Naive thymus-derived CD8-positive, alpha-beta T cell (primary cell): ENCODE measurements around the gene PCSK1N. TPM values are rescaled to one million over a fixed set of nuclear protein-coding genes. Genes with fewer than 3 reads are reported as not detected.
"Not testable (repeated sequence)": the region's sequence is repeated elsewhere in the genome, so short reads cannot be mapped to it uniquely, and the experiment has no call there.

ENCODE experiments used
- ATAC-seq, 2 donors: fragments of 150-1000 bp; cut with Tn5 transposase in 1 of 2; sonication (Bioruptor Pico), chemical (Tn5 transposase) in 1 of 2; 1 replicate in 1 of 2; 2 replicates in 1 of 2; pipeline ENCODE4 v1.10.0; 2021; ENCODE audit warnings: mild to moderate bottlenecking in 2 of 2, moderate library complexity in 2 of 2
- POLR2A ChIA-PET: fragments of 350-600 bp; sonication (Branson Sonifier 250); formaldehyde crosslinking; loops from one replicate; lab custom pipeline; 2021; ENCODE audit warnings: antibody characterized with exemption; lab: Charles Lee
- DNase-seq, 10 donors: peaks; one replicate each; pipeline versions ENCODE4 v3.0.0 to v3.0.0-alpha.2; 2020 to 2022
- H3K27ac Mint-ChIP-seq, 10 donors: one replicate each; pipeline ENCODE4 v1.8.0; 2020 to 2022; ENCODE audit warnings: mild to moderate bottlenecking in 10 of 10, mixed read lengths in 10 of 10, moderate library complexity in 4 of 10, inconsistent platforms in 1 of 10
- H3K27me3 Mint-ChIP-seq, 5 donors: one replicate each; pipeline ENCODE4 v1.8.0; 2021 to 2022; ENCODE audit warnings: mixed read lengths in 5 of 5
- H3K36me3 Mint-ChIP-seq, 3 donors: one replicate each; pipeline ENCODE4 v1.8.0; 2020 to 2022; ENCODE audit warnings: mixed read lengths in 3 of 3, mild to moderate bottlenecking in 2 of 3, inconsistent platforms in 1 of 3
- H3K4me1 Mint-ChIP-seq, 4 donors: one replicate each; pipeline ENCODE4 v1.8.0; 2021 to 2022; ENCODE audit warnings: mixed read lengths in 4 of 4
- H3K4me3 Mint-ChIP-seq, 10 donors: one replicate each; pipeline ENCODE4 v1.8.0; 2020 to 2022; ENCODE audit warnings: mild to moderate bottlenecking in 10 of 10, mixed read lengths in 10 of 10, moderate library complexity in 6 of 10, inconsistent platforms in 1 of 10
- H3K9me3 Mint-ChIP-seq, 9 donors: one replicate each; pipeline ENCODE4 v1.8.0; 2020 to 2022; ENCODE audit warnings: mixed read lengths in 9 of 9, mild to moderate bottlenecking in 3 of 9, inconsistent platforms in 1 of 9, moderate library complexity in 1 of 9
- polyA plus RNA-seq, 3 donors: library from polyadenylated mRNA; unstranded; fragments of 300-500 nt; fragmentation: Illumina TruSeq; gene quantifications; one replicate each; pipeline ENCODE4 v1.2.3, GENCODE V29; 2021
- total RNA-seq, 8 experiments: library from RNA in 2 of 8; stranded (reverse) in 2 of 8; gene quantifications; one replicate each; pipeline ENCODE4 v1.2.3 and lab custom pipeline; 2021 to 2026

PCSK1N gene
- total RNA-seq (1 to 10 TPM; 3.6 to 4.9 TPM), polyA plus RNA-seq (10 to 100 TPM; 12.6 to 28.0 (median 19.9) TPM), total RNA-seq (lab: John Stamatoyannopoulos, UW) (1.4 to 14.3 (median 4.5) reads per million in 6 experiments)

GRCh38 chrX:48835524-48836329 lies at the start of gene PCSK1N:
PCSK1N (minus strand) TSS chrX:48835610; CDS start chrX:48835532, 78 bp downstream.
- Mint-ChIP-seq H3K27me3 (peaks cover 0 to 19% (median 3%) of the 10 kb centered on the region in 5 donors), H3K36me3 (peaks cover 0 to 1% (median 0%) of the 10 kb centered on the region in 3 donors), H3K4me3 (peak within 1 kb of the TSS; percentile 81 to 91 (median 88)), H3K4me1 (peaks cover 9 to 21% (median 19%) of the 10 kb centered on the region in 4 donors), H3K9me3 (no peaks in the 10 kb centered on the region), H3K27ac (peak within 1 kb of the TSS; percentile 26 to 96 (median 78))
- DNase-seq (peak in 9 of 10 donors; percentile 26 to 84 (median 60)), ATAC-seq (peak; percentile 63 to 66)
- POLR2A ChIA-PET = interaction anchor here (1.3 to 1.5 kb wide), 2 partner anchors 62 to 98 kb away, joined by 3 read pairs; partner anchors contain the start of genes PQBP1 and TIMM17B

DNA sequence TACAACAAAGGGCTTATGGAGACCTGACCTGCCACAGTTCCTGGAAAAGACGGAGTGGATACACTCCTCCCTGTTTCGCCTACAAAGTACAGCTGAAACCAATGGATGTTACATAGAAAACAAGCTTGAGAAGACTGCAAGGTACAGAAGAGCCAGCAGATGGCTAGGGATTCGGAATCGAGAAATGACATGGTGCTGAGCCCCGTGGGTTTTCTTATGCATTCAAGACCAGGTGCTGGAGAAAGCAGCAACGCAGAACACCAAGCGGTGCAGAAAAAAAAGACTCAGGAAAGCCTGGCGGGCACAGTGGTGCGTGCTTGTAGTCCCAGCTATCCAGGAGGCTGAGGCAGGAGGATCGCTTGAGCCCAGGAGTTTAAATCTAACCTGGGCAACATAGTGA lies 48.3 kb upstream of the PCSK1N start:
- DNase-seq (no peak), ATAC-seq (no peak)
- Mint-ChIP-seq H3K4me3 (no peak overlapping the region), H3K4me1 (no peaks in the 10 kb centered on the region), H3K9me3 (no peaks in the 10 kb centered on the region), H3K27me3 (no peaks in the 10 kb centered on the region), H3K27ac (peak overlapping the region in 2 of 10 donors; percentile 34 to 43), H3K36me3 (no peaks in the 10 kb centered on the region)
- POLR2A ChIA-PET = no interaction called here

- H3K27ac Mint-ChIP-seq, ATAC-seq, POLR2A ChIA-PET, H3K36me3 Mint-ChIP-seq, H3K9me3 Mint-ChIP-seq, H3K27me3 Mint-ChIP-seq, DNase-seq, H3K4me1 Mint-ChIP-seq, H3K4me3 Mint-ChIP-seq: not testable (repeated sequence)
These were observed 41.5 kb upstream of the PCSK1N start for GRCh38 chrX:48876944-48877343.

GRCh38 chrX:48872017-48872416 lies 36.6 kb upstream of the PCSK1N start:
- ATAC-seq, H3K27ac Mint-ChIP-seq, H3K4me1 Mint-ChIP-seq, H3K27me3 Mint-ChIP-seq, H3K36me3 Mint-ChIP-seq, DNase-seq, H3K4me3 Mint-ChIP-seq, POLR2A ChIA-PET, H3K9me3 Mint-ChIP-seq: not testable (repeated sequence)

- ATAC-seq (no peak), DNase-seq (no peak)
- Mint-ChIP-seq H3K4me3 (no peak overlapping the region), H3K9me3 (no peaks in the 10 kb centered on the region), H3K4me1 (no peaks in the 10 kb centered on the region), H3K27ac (no peak overlapping the region), H3K36me3 (no peaks in the 10 kb centered on the region), H3K27me3 (peaks cover 0 to 4% (median 3%) of the 10 kb centered on the region in 5 donors)
- POLR2A ChIA-PET = no interaction called here
These were observed 28.8 kb upstream of the PCSK1N start for GRCh38 chrX:48864210-48864609.

DNA sequence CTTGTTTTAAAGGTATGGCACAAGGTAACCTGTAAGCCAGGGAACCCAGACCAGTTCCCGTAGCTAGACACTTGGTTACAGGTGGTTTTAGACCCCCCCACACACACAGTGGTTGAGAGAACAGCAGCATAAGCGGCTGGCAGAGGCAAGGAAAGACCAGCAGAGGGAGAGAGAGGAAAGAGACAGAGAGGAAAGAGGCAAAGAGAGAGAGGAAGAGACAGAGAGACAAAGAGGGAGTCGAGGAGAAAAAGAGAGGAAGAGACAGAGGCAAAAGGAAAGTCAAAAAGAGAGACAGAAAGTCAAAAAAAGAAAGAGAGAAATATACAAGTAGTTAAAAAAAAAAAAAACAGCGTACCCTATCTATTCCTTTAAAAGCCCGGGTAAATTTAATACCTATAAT lies 19.5 kb upstream of the PCSK1N start:
- H3K36me3 Mint-ChIP-seq = peaks cover 0 to 3% (median 0%) of the 10 kb centered on the region in 3 donors
- H3K27ac Mint-ChIP-seq = peak overlapping the region in 2 of 10 donors; percentile 10 to 34
- ATAC-seq = no peak
- DNase-seq = peak in 1 of 10 donors; percentile 21
- peaks cover 0 to 7% (median 2%) of the 10 kb centered on the region in 4 donors for H3K4me1 Mint-ChIP-seq
- H3K9me3 Mint-ChIP-seq = peaks cover 0 to 2% (median 0%) of the 10 kb centered on the region in 9 donors
- H3K4me3 Mint-ChIP-seq = no peak overlapping the region
- H3K27me3 Mint-ChIP-seq = peaks cover 0 to 4% (median 0%) of the 10 kb centered on the region in 5 donors
- POLR2A ChIA-PET = no interaction called here

- H3K4me1 Mint-ChIP-seq, H3K9me3 Mint-ChIP-seq, DNase-seq, H3K36me3 Mint-ChIP-seq, POLR2A ChIA-PET, H3K4me3 Mint-ChIP-seq, H3K27me3 Mint-ChIP-seq, ATAC-seq, H3K27ac Mint-ChIP-seq: not testable (repeated sequence)
These were observed 18.9 kb upstream of the PCSK1N start for GRCh38 chrX:48854121-48854804.

DNA sequence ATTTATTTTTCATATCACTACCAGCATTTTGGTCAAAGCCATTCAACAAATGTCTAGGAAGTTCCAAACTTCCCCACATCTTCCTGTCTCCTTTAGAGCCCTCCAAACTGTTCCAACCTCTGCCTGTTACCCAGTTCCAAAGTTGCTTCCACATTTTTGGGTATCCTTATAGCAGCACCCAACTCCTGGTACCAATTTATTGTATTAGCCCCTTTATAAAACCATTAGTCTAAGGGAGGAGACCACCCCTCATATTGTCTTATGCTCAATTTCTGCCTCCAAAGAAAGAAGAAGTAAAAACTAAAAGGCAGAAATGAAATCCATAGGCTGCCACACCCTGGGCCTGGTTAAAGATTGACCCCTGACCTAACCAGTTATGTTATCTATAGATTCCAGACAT lies 18.1 kb upstream of the PCSK1N start:
- DNase-seq, ATAC-seq, H3K4me3 Mint-ChIP-seq, POLR2A ChIA-PET, H3K27me3 Mint-ChIP-seq, H3K27ac Mint-ChIP-seq, H3K9me3 Mint-ChIP-seq, H3K36me3 Mint-ChIP-seq: not testable (repeated sequence)
- peaks cover 5 to 14% (median 6%) of the 10 kb centered on the region in 4 donors for H3K4me1 Mint-ChIP-seq

- peaks cover 5 to 14% (median 6%) of the 10 kb centered on the region in 4 donors for H3K4me1 Mint-ChIP-seq
- H3K27me3 Mint-ChIP-seq = peaks cover 0 to 4% (median 0%) of the 10 kb centered on the region in 5 donors
- DNase-seq (no peak), ATAC-seq (no peak)
- no peak overlapping the region for H3K4me3 Mint-ChIP-seq
- H3K27ac Mint-ChIP-seq = no peak overlapping the region
- peaks cover 0 to 2% (median 0%) of the 10 kb centered on the region in 9 donors for H3K9me3 Mint-ChIP-seq
- peaks cover 0 to 3% (median 0%) of the 10 kb centered on the region in 3 donors for H3K36me3 Mint-ChIP-seq
- POLR2A ChIA-PET = no interaction called here
These were observed 17.4 kb upstream of the PCSK1N start for GRCh38 chrX:48852857-48853256.

GRCh38 chrX:48848847-48849246 lies 13.4 kb upstream of the PCSK1N start:
- peak in 2 of 10 donors; percentile 28 to 32 for DNase-seq
- Mint-ChIP-seq H3K4me1 (peaks cover 3 to 7% (median 5%) of the 10 kb centered on the region in 4 donors), H3K27ac (peak overlapping the region in 1 of 10 donors; percentile 68), H3K9me3 (peaks cover 0 to 2% (median 0%) of the 10 kb centered on the region in 9 donors), H3K27me3 (peaks cover 0 to under 1% (median 0%) of the 10 kb centered on the region in 5 donors), H3K36me3 (peaks cover 0 to 3% (median 0%) of the 10 kb centered on the region in 3 donors), H3K4me3 (peak overlapping the region in 4 of 10 donors; percentile 6 to 51 (median 14))
- POLR2A ChIA-PET = no interaction called here
- ATAC-seq = peak; percentile 41 to 65

GRCh38 chrX:48839686-48840085 lies 4.3 kb upstream of the PCSK1N start:
- H3K27ac Mint-ChIP-seq = no peak overlapping the region
- peaks cover 0 to 6% (median 3%) of the 10 kb centered on the region in 5 donors for H3K27me3 Mint-ChIP-seq
- no peak for DNase-seq
- peaks cover 0 to 1% (median 0%) of the 10 kb centered on the region in 9 donors for H3K9me3 Mint-ChIP-seq
- no peak for ATAC-seq
- H3K4me3 Mint-ChIP-seq = no peak overlapping the region
- H3K4me1 Mint-ChIP-seq = peaks cover 3 to 10% (median 6%) of the 10 kb centered on the region in 4 donors
- POLR2A ChIA-PET = no interaction called here
- H3K36me3 Mint-ChIP-seq = no peaks in the 10 kb centered on the region

- H3K4me1 Mint-ChIP-seq = peaks cover 9 to 21% (median 19%) of the 10 kb centered on the region in 4 donors
These were observed 1.1 kb downstream of the PCSK1N start for GRCh38 chrX:48834383-48834709.

More at GRCh38 chrX:48834383-48834709, 1.1 kb downstream of the PCSK1N start:
- peak; percentile 24 to 39 for ATAC-seq
- POLR2A ChIA-PET = no interaction called here
- Mint-ChIP-seq H3K9me3 (no peaks in the 10 kb centered on the region), H3K27ac (peak overlapping the region in 9 of 10 donors; percentile 24 to 96 (median 68)), H3K4me3 (peak overlapping the region; percentile 81 to 91 (median 88)), H3K27me3 (peaks cover 0 to 26% (median 9%) of the 10 kb centered on the region in 5 donors), H3K36me3 (peaks cover 0 to 4% (median 0%) of the 10 kb centered on the region in 3 donors)
- no peak for DNase-seq
